Fibroblast of pulmonary artery (primary cell): ENCODE data around the gene SORCS2.

Experiments used
- DNase-seq: peaks from one replicate; pipeline ENCODE4 v3.0.0-alpha.2; 2010; ENCODE audit warnings: low read depth
- H3K4me3 ChIP-seq: replicated peaks from 2 replicates; pipeline ENCODE4 v1.5.1; 2011; ENCODE audit warnings: low read depth, mild to moderate bottlenecking, control low read depth, low read length, moderate library complexity
- CTCF ChIP-seq: IDR thresholded peaks from 2 replicates; pipeline ENCODE4 v1.5.1; 2011; ENCODE audit warnings: mild to moderate bottlenecking, control low read depth, low read length, inconsistent platforms; ENCODE audit errors: missing control alignments

Gene SORCS2

GRCh38 chr4:7564242-7564641 lies 371.9 kb downstream of the SORCS2 start:
- no peak for DNase-seq
- H3K4me3 ChIP-seq = no peak overlapping the region
- no peak for TF ChIP-seq CTCF

- DNase-seq = no peak
- no peak for TF ChIP-seq CTCF
- no peak overlapping the region for H3K4me3 ChIP-seq
Measured at GRCh38 chr4:7565483-7565882, 373.1 kb downstream of the SORCS2 start.

- no peak overlapping the region for H3K4me3 ChIP-seq
- no peak for DNase-seq
- no peak for TF ChIP-seq CTCF
Measured at GRCh38 chr4:7569810-7570783, 377.8 kb downstream of the SORCS2 start.

- no peak overlapping the region for H3K4me3 ChIP-seq
- no peak for TF ChIP-seq CTCF
- DNase-seq = no peak
Measured at GRCh38 chr4:7571001-7571400, 378.7 kb downstream of the SORCS2 start.

GRCh38 chr4:7571701-7572100 lies 379.4 kb downstream of the SORCS2 start:
- no peak overlapping the region for H3K4me3 ChIP-seq
- no peak for TF ChIP-seq CTCF
- DNase-seq = no peak

GRCh38 chr4:7572894-7573293 lies 380.6 kb downstream of the SORCS2 start:
- no peak for TF ChIP-seq CTCF
- H3K4me3 ChIP-seq = no peak overlapping the region
- DNase-seq = no peak
